PFSK-1 (cell line): Measurements from ENCODE around the gene DNMT3B.

Experiments
- FOXP2 ChIP-seq: optimal IDR thresholded peaks from 2 replicates; pipeline ENCODE3; 2011; ENCODE audit warnings: borderline replicate concordance, control low read depth, inconsistent platforms; ENCODE audit not compliant: insufficient read depth; ENCODE audit errors: extremely low read length, extremely low read depth
- POLR2AphosphoS5 ChIP-seq: IDR thresholded peaks from 2 replicates; pipeline ENCODE4 v1.6.1; 2012; ENCODE audit warnings: low read depth, mild to moderate bottlenecking, control low read depth, low read length, moderate library complexity
- SIN3A ChIP-seq: IDR thresholded peaks from 2 replicates; pipeline ENCODE4 v1.6.1; 2012; ENCODE audit warnings: mild to moderate bottlenecking, low read length, moderate library complexity, borderline replicate concordance; ENCODE audit not compliant: insufficient read depth
- TAF1 ChIP-seq: IDR thresholded peaks from 2 replicates; pipeline ENCODE4 v1.6.1; 2012; ENCODE audit warnings: low read length, control low read depth, borderline replicate concordance; ENCODE audit not compliant: insufficient read depth
- TF ChIP-seq, protein P1 (sequence below), 2 experiments: IDR thresholded peaks; 2 replicates each; pipeline versions ENCODE4 v1.6.1 to v1.8.0; 2011 to 2012; ENCODE audit warnings: low read depth in 2 of 2, low read length in 2 of 2, control low read depth in 1 of 2, inconsistent platforms in 1 of 2, mild to moderate bottlenecking in 1 of 2, moderate library complexity in 1 of 2; ENCODE audit not compliant: insufficient read depth in 1 of 2

DNMT3B gene

GRCh38 chr20:32779500-32780211 is 17.5 kb downstream of the DNMT3B start:
- TF ChIP-seq TAF1: no peak
- no peak for TF ChIP-seq FOXP2
- no peak for TF ChIP-seq POLR2AphosphoS5
- TF ChIP-seq SIN3A: no peak
- TF ChIP-seq, protein P1, sequence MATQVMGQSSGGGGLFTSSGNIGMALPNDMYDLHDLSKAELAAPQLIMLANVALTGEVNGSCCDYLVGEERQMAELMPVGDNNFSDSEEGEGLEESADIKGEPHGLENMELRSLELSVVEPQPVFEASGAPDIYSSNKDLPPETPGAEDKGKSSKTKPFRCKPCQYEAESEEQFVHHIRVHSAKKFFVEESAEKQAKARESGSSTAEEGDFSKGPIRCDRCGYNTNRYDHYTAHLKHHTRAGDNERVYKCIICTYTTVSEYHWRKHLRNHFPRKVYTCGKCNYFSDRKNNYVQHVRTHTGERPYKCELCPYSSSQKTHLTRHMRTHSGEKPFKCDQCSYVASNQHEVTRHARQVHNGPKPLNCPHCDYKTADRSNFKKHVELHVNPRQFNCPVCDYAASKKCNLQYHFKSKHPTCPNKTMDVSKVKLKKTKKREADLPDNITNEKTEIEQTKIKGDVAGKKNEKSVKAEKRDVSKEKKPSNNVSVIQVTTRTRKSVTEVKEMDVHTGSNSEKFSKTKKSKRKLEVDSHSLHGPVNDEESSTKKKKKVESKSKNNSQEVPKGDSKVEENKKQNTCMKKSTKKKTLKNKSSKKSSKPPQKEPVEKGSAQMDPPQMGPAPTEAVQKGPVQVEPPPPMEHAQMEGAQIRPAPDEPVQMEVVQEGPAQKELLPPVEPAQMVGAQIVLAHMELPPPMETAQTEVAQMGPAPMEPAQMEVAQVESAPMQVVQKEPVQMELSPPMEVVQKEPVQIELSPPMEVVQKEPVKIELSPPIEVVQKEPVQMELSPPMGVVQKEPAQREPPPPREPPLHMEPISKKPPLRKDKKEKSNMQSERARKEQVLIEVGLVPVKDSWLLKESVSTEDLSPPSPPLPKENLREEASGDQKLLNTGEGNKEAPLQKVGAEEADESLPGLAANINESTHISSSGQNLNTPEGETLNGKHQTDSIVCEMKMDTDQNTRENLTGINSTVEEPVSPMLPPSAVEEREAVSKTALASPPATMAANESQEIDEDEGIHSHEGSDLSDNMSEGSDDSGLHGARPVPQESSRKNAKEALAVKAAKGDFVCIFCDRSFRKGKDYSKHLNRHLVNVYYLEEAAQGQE (IDR thresholded peaks at IDR 0.05; ENCODE audit: insufficient read depth in 1 of 2, low read depth in 2 of 2, low read length in 2 of 2): no peak

DNA sequence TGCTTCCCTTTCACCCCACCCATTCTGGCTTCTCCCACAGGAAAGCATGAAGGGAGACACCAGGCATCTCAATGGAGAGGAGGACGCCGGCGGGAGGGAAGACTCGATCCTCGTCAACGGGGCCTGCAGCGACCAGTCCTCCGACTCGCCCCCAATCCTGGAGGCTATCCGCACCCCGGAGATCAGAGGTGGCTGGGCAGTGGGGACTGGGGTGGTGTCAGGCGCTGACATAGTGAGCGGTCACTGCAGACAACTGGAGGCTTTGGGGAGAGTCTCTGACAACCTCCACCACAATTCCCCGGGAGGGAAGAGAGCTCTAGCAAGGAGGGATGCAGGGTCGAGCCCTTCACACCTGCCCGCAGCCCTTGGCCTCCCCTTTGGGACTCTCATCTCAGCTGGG is 18.1 kb downstream of the DNMT3B start:
- TF ChIP-seq TAF1 (no peak), POLR2AphosphoS5 (no peak), SIN3A (no peak), FOXP2 (no peak)
- TF ChIP-seq, protein P1 (IDR thresholded peaks at IDR 0.05; ENCODE audit: insufficient read depth in 1 of 2, low read depth in 2 of 2, low read length in 2 of 2): no peak

GRCh38 chr20:32780749-32781655 is 18.8 kb downstream of the DNMT3B start:
- TF ChIP-seq FOXP2 (no peak), POLR2AphosphoS5 (no peak), TAF1 (no peak), SIN3A (no peak)
- TF ChIP-seq, protein P1 (IDR thresholded peaks at IDR 0.05; ENCODE audit: insufficient read depth in 1 of 2, low read depth in 2 of 2, low read length in 2 of 2): no peak

DNA sequence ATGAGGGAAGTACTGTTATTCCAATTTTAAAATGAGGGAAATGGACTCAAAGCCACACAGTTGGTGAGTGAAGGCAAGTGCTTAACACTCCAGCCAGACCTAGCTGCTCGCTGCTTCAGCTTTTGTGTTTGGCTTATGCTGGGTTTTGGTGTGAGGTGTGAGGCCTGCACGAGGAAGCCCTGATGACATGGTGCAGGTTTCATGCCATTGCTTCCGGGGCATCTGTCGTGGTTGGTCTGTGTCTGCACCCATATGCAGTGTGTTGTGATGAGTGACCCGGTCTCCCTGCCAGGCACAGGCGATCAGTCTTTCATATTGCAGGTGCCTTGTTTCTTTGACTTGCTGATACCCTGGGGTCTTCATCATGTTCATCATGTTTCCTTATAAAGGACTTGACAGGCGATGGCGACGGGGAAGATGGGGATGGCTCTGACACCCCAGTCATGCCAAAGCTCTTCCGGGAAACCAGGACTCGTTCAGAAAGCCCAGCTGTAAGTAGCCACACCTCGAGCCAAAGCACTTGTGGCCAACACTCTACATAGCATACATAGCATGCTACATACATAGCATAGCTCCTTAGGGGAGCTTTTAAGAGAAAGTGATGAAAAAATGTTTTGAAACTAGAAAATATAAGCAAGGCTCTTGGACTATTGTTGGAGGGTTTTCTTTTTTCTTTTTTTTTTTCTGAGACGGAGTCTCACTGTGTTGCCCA is 22.3 kb downstream of the DNMT3B start:
- TF ChIP-seq TAF1 (no peak), POLR2AphosphoS5 (no peak), SIN3A (no peak), FOXP2 (no peak)
- TF ChIP-seq, protein P1 (IDR thresholded peaks at IDR 0.05; ENCODE audit: insufficient read depth in 1 of 2, low read depth in 2 of 2, low read length in 2 of 2): no peak
